DND-41 (cell line): Measurements from ENCODE around the gene TRHDE.

Experiments
- ATAC-seq: fragments of 200-7000 bp; cut with Tn5 transposase; 3 replicates; pipeline ENCODE4 v1.9.1; 2021; ENCODE audit warnings: low read depth; ENCODE audit not compliant: insufficient read depth
- DNase-seq: peaks from one replicate; pipeline ENCODE4 v3.0.0-alpha.2; 2020
- H2AFZ ChIP-seq: 2 replicates; pipeline ENCODE4 v1.6.0; 2012; ENCODE audit warnings: low read depth, low read length
- H3K27ac ChIP-seq: 2 replicates; pipeline ENCODE4 v1.5.1; 2012; ENCODE audit warnings: low read length, inconsistent platforms
- H3K27me3 ChIP-seq: fragments of 200-600 bp; sonication (generic); 2 replicates; pipeline ENCODE4 v1.6.0; 2012; ENCODE audit warnings: low read length, mild to moderate bottlenecking, inconsistent platforms; ENCODE audit not compliant: insufficient read depth, poor library complexity
- H3K36me3 ChIP-seq: 2 replicates; pipeline ENCODE4 v1.5.1; 2012; ENCODE audit warnings: low read length, inconsistent platforms; ENCODE audit not compliant: insufficient read depth
- H3K4me1 ChIP-seq: 2 replicates; pipeline ENCODE4 v1.5.1; 2012; ENCODE audit warnings: mild to moderate bottlenecking, low read length; ENCODE audit not compliant: insufficient read depth
- H3K4me2 ChIP-seq: 2 replicates; pipeline ENCODE4 v1.6.0; 2012; ENCODE audit warnings: mild to moderate bottlenecking, moderate library complexity, low read length, inconsistent platforms; ENCODE audit not compliant: insufficient read depth
- H3K4me3 ChIP-seq, 2 experiments: fragments of 200-600 bp in 1 of 2; shearing (Covaris generic) in 1 of 2; 2 replicates each; pipeline ENCODE4 v1.5.1; 2012 to 2016; ENCODE audit warnings: inconsistent platforms in 2 of 2, low read length in 2 of 2, mild to moderate bottlenecking in 2 of 2, low read depth in 1 of 2, moderate library complexity in 1 of 2
- H3K79me2 ChIP-seq: 2 replicates; pipeline ENCODE4 v1.6.0; 2012; ENCODE audit warnings: low read length, inconsistent platforms; ENCODE audit not compliant: insufficient read depth
- H3K9ac ChIP-seq: 2 replicates; pipeline ENCODE4 v1.6.0; 2012; ENCODE audit warnings: low read depth, mild to moderate bottlenecking, inconsistent platforms, low read length, moderate library complexity
- H3K9me3 ChIP-seq: 2 replicates; pipeline ENCODE4 v1.5.1; 2012; ENCODE audit warnings: low read length, moderate library complexity, mild to moderate bottlenecking, inconsistent platforms; ENCODE audit not compliant: insufficient read depth, severe bottlenecking
- H4K20me1 ChIP-seq: 2 replicates; pipeline ENCODE4 v1.6.0; 2012; ENCODE audit warnings: low read length; ENCODE audit not compliant: insufficient read depth
- EZH2 ChIP-seq: IDR thresholded peaks from 3 replicates; pipeline ENCODE4 v1.6.1; 2012; ENCODE audit warnings: borderline replicate concordance, low read depth, mild to moderate bottlenecking, moderate library complexity, low read length, inconsistent platforms; ENCODE audit not compliant: severe bottlenecking
- TF ChIP-seq, protein P1 (sequence below): IDR thresholded peaks from 2 replicates; pipeline ENCODE4 v1.5.1; 2012; ENCODE audit warnings: borderline replicate concordance, low read length, moderate library complexity, mild to moderate bottlenecking; ENCODE audit not compliant: poor library complexity, severe bottlenecking; ENCODE audit errors: extremely low read depth

Gene TRHDE

DNA sequence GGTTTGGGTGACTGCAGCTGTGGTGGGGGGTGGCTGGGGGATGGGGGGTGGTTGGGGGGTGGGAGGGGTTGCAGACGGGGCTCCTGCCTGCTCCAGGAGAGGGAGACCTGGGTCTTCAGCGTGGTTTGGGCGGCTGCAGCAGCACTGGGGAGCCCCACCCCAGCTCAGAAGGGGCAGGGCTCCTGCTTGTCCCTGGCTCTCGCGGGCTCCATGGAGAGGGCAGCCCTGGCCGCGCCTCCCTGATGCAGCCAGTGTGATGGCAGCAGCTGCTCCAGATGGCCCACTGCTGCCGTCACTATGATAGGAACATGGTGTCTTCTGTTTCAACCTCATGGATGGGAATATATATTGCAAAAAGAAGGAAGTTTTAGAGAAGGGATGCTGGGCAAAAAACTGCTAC is 22.9 kb downstream of the TRHDE start:
- Histone ChIP-seq H3K9me3 (no peaks in the 10 kb centered on the region), H3K27me3 (no peaks in the 10 kb centered on the region), H3K36me3 (no peaks in the 10 kb centered on the region), H3K4me2 (no peak overlapping the region), H3K9ac (no peak overlapping the region), H4K20me1 (no peaks in the 10 kb centered on the region), H2AFZ (no peak overlapping the region), H3K27ac (no peak overlapping the region), H3K4me3 (no peak overlapping the region), H3K79me2 (no peaks in the 10 kb centered on the region), H3K4me1 (no peaks in the 10 kb centered on the region)
- ATAC-seq (peak; percentile 58), DNase-seq (no peak)
- TF ChIP-seq, protein P1, sequence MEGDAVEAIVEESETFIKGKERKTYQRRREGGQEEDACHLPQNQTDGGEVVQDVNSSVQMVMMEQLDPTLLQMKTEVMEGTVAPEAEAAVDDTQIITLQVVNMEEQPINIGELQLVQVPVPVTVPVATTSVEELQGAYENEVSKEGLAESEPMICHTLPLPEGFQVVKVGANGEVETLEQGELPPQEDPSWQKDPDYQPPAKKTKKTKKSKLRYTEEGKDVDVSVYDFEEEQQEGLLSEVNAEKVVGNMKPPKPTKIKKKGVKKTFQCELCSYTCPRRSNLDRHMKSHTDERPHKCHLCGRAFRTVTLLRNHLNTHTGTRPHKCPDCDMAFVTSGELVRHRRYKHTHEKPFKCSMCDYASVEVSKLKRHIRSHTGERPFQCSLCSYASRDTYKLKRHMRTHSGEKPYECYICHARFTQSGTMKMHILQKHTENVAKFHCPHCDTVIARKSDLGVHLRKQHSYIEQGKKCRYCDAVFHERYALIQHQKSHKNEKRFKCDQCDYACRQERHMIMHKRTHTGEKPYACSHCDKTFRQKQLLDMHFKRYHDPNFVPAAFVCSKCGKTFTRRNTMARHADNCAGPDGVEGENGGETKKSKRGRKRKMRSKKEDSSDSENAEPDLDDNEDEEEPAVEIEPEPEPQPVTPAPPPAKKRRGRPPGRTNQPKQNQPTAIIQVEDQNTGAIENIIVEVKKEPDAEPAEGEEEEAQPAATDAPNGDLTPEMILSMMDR, result no peak
- no peak for TF ChIP-seq EZH2

DNA sequence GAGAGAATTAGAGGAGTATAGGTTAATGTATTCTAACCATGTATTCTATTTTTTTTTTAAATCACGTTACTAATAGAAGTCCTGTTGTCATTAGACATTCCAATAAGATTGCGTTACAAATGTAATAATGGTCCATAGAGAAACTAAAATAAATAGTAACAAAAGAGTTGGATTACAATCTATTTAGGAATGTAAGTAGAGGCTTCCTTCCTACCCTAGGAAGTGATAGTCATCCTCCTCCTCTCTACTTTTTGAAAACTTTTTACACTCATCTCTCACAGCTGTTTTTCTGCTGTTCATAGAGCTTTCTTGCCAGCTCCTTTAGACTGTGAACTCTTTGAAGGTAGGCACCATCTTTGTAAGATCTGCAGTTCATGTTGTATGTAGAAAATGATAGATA is 23.6 kb downstream of the TRHDE start:
- Histone ChIP-seq H4K20me1 (no peaks in the 10 kb centered on the region), H3K79me2 (no peaks in the 10 kb centered on the region), H3K4me2 (no peak overlapping the region), H2AFZ (no peak overlapping the region), H3K27ac (no peak overlapping the region), H3K9ac (no peak overlapping the region), H3K4me1 (no peaks in the 10 kb centered on the region), H3K4me3 (no peak overlapping the region), H3K36me3 (no peaks in the 10 kb centered on the region), H3K9me3 (no peaks in the 10 kb centered on the region), H3K27me3 (no peaks in the 10 kb centered on the region)
- TF ChIP-seq EZH2, result no peak
- DNase-seq, result no peak
- ATAC-seq, result no peak

DNA sequence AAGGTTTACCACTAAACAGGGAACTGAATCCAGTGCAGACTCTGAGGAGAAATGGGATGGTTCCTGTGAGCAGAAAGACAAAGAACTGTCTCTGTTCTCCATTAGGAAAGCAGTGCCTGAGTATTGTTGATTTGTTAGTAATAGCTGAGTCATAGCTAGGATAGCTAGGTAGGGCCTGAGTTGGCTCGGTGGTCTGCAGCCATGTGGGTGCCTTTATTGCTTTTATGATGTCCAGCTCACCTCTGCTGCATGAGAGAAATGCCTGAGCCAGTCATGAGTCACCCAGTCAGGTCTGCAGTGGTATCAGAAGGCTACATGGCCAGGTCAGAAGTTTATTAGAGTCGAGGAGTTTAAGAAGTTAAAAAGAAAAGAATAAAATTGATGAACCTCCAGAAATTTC is 24.2 kb downstream of the TRHDE start:
- ATAC-seq, result no peak
- Histone ChIP-seq H3K27me3 (no peaks in the 10 kb centered on the region), H4K20me1 (no peaks in the 10 kb centered on the region), H3K36me3 (no peaks in the 10 kb centered on the region), H3K27ac (no peak overlapping the region), H3K9ac (no peak overlapping the region), H3K4me1 (no peaks in the 10 kb centered on the region), H3K9me3 (no peaks in the 10 kb centered on the region), H3K79me2 (no peaks in the 10 kb centered on the region), H2AFZ (no peak overlapping the region), H3K4me3 (no peak overlapping the region), H3K4me2 (no peak overlapping the region)
- no peak for TF ChIP-seq EZH2
- TF ChIP-seq, protein P1, result no peak
- no peak for DNase-seq

DNA sequence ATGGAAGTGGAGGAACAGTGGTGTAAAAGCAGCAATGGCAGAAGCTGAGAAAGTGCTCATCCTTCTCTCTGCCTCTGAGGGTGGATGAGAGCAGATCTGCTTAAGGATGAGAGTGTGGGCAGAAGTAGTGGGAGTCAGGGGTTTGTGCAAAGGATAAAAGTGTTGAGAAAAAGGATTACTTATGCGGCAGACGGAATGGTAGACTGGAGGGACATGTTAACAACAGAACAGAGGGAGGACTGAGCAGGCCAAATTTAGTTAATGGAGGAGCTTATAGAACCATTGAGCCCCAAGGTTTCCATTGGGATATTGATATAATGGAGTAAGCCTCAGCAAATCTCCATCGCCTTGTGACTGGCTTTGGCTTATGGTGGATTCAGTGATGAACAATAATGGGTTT is 25.5 kb downstream of the TRHDE start:
- ATAC-seq (no peak), DNase-seq (no peak)
- Histone ChIP-seq H3K4me1 (no peaks in the 10 kb centered on the region), H3K9ac (no peak overlapping the region), H3K4me3 (no peak overlapping the region), H3K9me3 (no peaks in the 10 kb centered on the region), H4K20me1 (no peaks in the 10 kb centered on the region), H3K27me3 (no peaks in the 10 kb centered on the region), H3K4me2 (no peak overlapping the region), H3K36me3 (no peaks in the 10 kb centered on the region), H3K79me2 (no peaks in the 10 kb centered on the region), H3K27ac (no peak overlapping the region), H2AFZ (no peak overlapping the region)
- no peak for TF ChIP-seq EZH2
